H9 (cell line): ENCODE results near the gene SMARCE1. TPM values are rescaled to one million over a fixed set of nuclear protein-coding genes. Genes with fewer than 3 reads are reported as not detected.

Source experiments
- DNase-seq: peaks from one replicate; pipeline ENCODE4 v3.0.0-alpha.2; 2017
- H2AFZ ChIP-seq: one replicate; pipeline ENCODE4 v1.6.1; 2013; ENCODE audit warnings: mild to moderate bottlenecking, low read length, control low read depth, moderate library complexity
- H2AK5ac ChIP-seq: 2 replicates; pipeline ENCODE4 v1.6.1; 2013; ENCODE audit warnings: low read length, control low read depth, mixed read lengths; ENCODE audit not compliant: insufficient read length
- H2BK120ac ChIP-seq: one replicate; pipeline ENCODE4 v1.6.1; 2013; ENCODE audit warnings: low read depth, mild to moderate bottlenecking, low read length, control low read depth, inconsistent platforms; ENCODE audit not compliant: poor library complexity, severe bottlenecking
- H2BK12ac ChIP-seq: 2 replicates; pipeline ENCODE4 v1.6.1; 2013; ENCODE audit warnings: low read length, control low read depth, mixed read lengths, low read depth; ENCODE audit not compliant: insufficient read length
- H2BK15ac ChIP-seq: 2 replicates; pipeline ENCODE4 v1.6.1; 2013; ENCODE audit warnings: low read depth, low read length, control low read depth
- H2BK20ac ChIP-seq: one replicate; pipeline ENCODE4 v1.6.1; 2013; ENCODE audit warnings: low read depth, mild to moderate bottlenecking, low read length, control low read depth, inconsistent platforms; ENCODE audit not compliant: poor library complexity, severe bottlenecking
- H2BK5ac ChIP-seq: 2 replicates; pipeline ENCODE4 v1.6.1; 2013; ENCODE audit warnings: low read length, control low read depth, mixed read lengths; ENCODE audit not compliant: insufficient read length
- H3K14ac ChIP-seq: 2 replicates; pipeline ENCODE4 v1.6.1; 2013; ENCODE audit warnings: low read length, control low read depth; ENCODE audit not compliant: insufficient read depth
- H3K18ac ChIP-seq: 2 replicates; pipeline ENCODE4 v1.6.1; 2013; ENCODE audit warnings: low read depth, mild to moderate bottlenecking, mixed read lengths, low read length, control low read depth; ENCODE audit not compliant: insufficient read length
- H3K23ac ChIP-seq: 2 replicates; pipeline ENCODE4 v1.6.1; 2013; ENCODE audit warnings: low read length, control low read depth, mixed read lengths, low read depth; ENCODE audit not compliant: insufficient read length
- H3K23me2 ChIP-seq: 2 replicates; pipeline ENCODE4 v1.6.1; 2013; ENCODE audit warnings: low read depth, mild to moderate bottlenecking, mixed read lengths, low read length, control low read depth; ENCODE audit not compliant: insufficient read length, poor library complexity, severe bottlenecking
- H3K27ac ChIP-seq: 2 replicates; pipeline ENCODE4 v1.5.1; 2013; ENCODE audit warnings: low read length, control low read depth, mixed read lengths, low read depth; ENCODE audit not compliant: insufficient read length
- H3K27me3 ChIP-seq: 2 replicates; pipeline ENCODE4 v1.6.1; 2013; ENCODE audit warnings: low read length, control low read depth, inconsistent platforms; ENCODE audit not compliant: insufficient read depth
- H3K4ac ChIP-seq: 2 replicates; pipeline ENCODE4 v1.6.1; 2013; ENCODE audit warnings: low read depth, mild to moderate bottlenecking, control low read depth, inconsistent platforms, low read length, moderate library complexity
- H3K4me1 ChIP-seq: 2 replicates; pipeline ENCODE4 v1.6.1; 2013; ENCODE audit warnings: low read length, control low read depth, inconsistent platforms; ENCODE audit not compliant: insufficient read depth
- H3K4me2 ChIP-seq: 2 replicates; pipeline ENCODE4 v1.6.1; 2013; ENCODE audit warnings: low read length, control low read depth, mixed read lengths; ENCODE audit not compliant: insufficient read length, insufficient read depth
- H3K56ac ChIP-seq: 2 replicates; pipeline ENCODE4 v1.6.1; 2013; ENCODE audit warnings: low read depth, mild to moderate bottlenecking, mixed read lengths, low read length, control low read depth; ENCODE audit not compliant: insufficient read length
- H3K79me1 ChIP-seq: 2 replicates; pipeline ENCODE4 v1.6.1; 2013; ENCODE audit warnings: low read depth, mild to moderate bottlenecking, moderate library complexity, low read length, control low read depth, inconsistent platforms; ENCODE audit not compliant: insufficient read depth, poor library complexity, severe bottlenecking
- H3K79me2 ChIP-seq: 2 replicates; pipeline ENCODE4 v1.6.1; 2013; ENCODE audit warnings: low read length, control low read depth, inconsistent platforms; ENCODE audit not compliant: insufficient read depth
- H3K9ac ChIP-seq: 2 replicates; pipeline ENCODE4 v1.6.1; 2013; ENCODE audit warnings: low read length, control low read depth, mixed read lengths; ENCODE audit not compliant: insufficient read length; ENCODE audit errors: extremely low read depth
- H3K9me3 ChIP-seq: one replicate; pipeline ENCODE4 v1.6.1; 2013; ENCODE audit warnings: low read depth, low read length, inconsistent platforms; ENCODE audit not compliant: control insufficient read depth
- H3T11ph ChIP-seq: one replicate; pipeline ENCODE4 v1.6.1; 2013; ENCODE audit warnings: mild to moderate bottlenecking, low read length, control low read depth, inconsistent platforms
- H4K20me1 ChIP-seq: one replicate; pipeline ENCODE4 v1.6.1; 2013; ENCODE audit not compliant: control insufficient read depth, insufficient read length, insufficient read depth
- H4K5ac ChIP-seq: 2 replicates; pipeline ENCODE4 v1.6.1; 2013; ENCODE audit warnings: low read depth, mild to moderate bottlenecking, mixed read lengths, low read length, control low read depth; ENCODE audit not compliant: insufficient read length
- H4K8ac ChIP-seq: replicated peaks from 2 replicates; pipeline ENCODE4 v1.6.1; 2013; ENCODE audit warnings: low read length, control low read depth, mixed read lengths, low read depth; ENCODE audit not compliant: insufficient read length
- H4K91ac ChIP-seq: 2 replicates; pipeline ENCODE4 v1.6.1; 2013; ENCODE audit warnings: low read depth, mild to moderate bottlenecking, moderate library complexity, mixed read lengths, low read length, control low read depth; ENCODE audit not compliant: insufficient read length
- H3K27ac Mint-ChIP-seq, 3 experiments: 2 replicates in 2 of 3; 3 replicates in 1 of 3; pipeline ENCODE4 v1.8.0; 2020 to 2021; ENCODE audit warnings: mixed read lengths in 3 of 3, mild to moderate bottlenecking in 1 of 3, moderate library complexity in 1 of 3
- H3K27me3 Mint-ChIP-seq: 2 replicates; pipeline ENCODE4 v1.8.0; 2021; ENCODE audit warnings: low read depth, mild to moderate bottlenecking, moderate library complexity, mixed read lengths
- H3K36me3 Mint-ChIP-seq, 3 experiments: 2 replicates in 2 of 3; 3 replicates in 1 of 3; pipeline ENCODE4 v1.8.0; 2020 to 2021; ENCODE audit warnings: low read depth in 3 of 3, mixed read lengths in 3 of 3; ENCODE audit not compliant: insufficient read depth in 1 of 3
- H3K4me1 Mint-ChIP-seq, 2 experiments: 2 replicates each; pipeline ENCODE4 v1.8.0; 2020; ENCODE audit warnings: mixed read lengths in 2 of 2
- H3K4me3 Mint-ChIP-seq, 2 experiments: 2 replicates in 1 of 2; 3 replicates in 1 of 2; pipeline ENCODE4 v1.8.0; 2020 to 2021; ENCODE audit warnings: mild to moderate bottlenecking in 2 of 2, mixed read lengths in 2 of 2, moderate library complexity in 1 of 2
- H3K9me3 Mint-ChIP-seq, 2 experiments: 2 replicates in 1 of 2; 3 replicates in 1 of 2; pipeline ENCODE4 v1.8.0; 2020; ENCODE audit warnings: mild to moderate bottlenecking in 2 of 2, mixed read lengths in 2 of 2, moderate library complexity in 1 of 2
- CTCF ChIP-seq: fragments of 200-600 bp; sonication (generic); conservative IDR thresholded peaks from 3 replicates; pipeline ENCODE4 v1.8.0; 2021; ENCODE audit warnings: antibody characterized with exemption, mild to moderate bottlenecking
- WGBS: extraction: QIAGEN DNeasy Blood & Tissue Kit; methylation state at CpG from one replicate; pipeline ENCODE4 v1.1.7; 2013; ENCODE audit warnings: missing lambda C conversion rate, low lambda C conversion rate, mixed read lengths; ENCODE audit not compliant: insufficient read length; ENCODE audit errors: extremely low coverage; 5-methylcytosine and 5-hydroxymethylcytosine counted together
- total RNA-seq: library from RNA; stranded (reverse); gene quantifications from 2 replicates; pipeline ENCODE4 v1.2.1, GENCODE V29; 2021

The SMARCE1 gene
- total RNA-seq, 1 experiment from 2014 or later = 122 TPM

GRCh38 chr17:40623419-40624210 is 24.0 kb downstream of the SMARCE1 start:
- H2BK15ac ChIP-seq = no peak overlapping the region
- H2BK20ac ChIP-seq = no peak overlapping the region
- no peak overlapping the region for H3K18ac ChIP-seq
- no peak overlapping the region for H4K5ac ChIP-seq
- H3K36me3 Mint-ChIP-seq = peaks cover under 1 to 8% (median 5%) of the 10 kb centered on the region in 3 experiments; a peak in 5 of 7 replicates
- H3T11ph ChIP-seq = no peak overlapping the region
- peaks cover 4 to 7% of the 10 kb centered on the region in 2 experiments; a peak in 3 of 4 replicates for H3K4me1 Mint-ChIP-seq
- H3K27me3 ChIP-seq = no peaks in the 10 kb centered on the region
- no peak overlapping the region for H3K56ac ChIP-seq
- no peak overlapping the region for H3K27ac Mint-ChIP-seq
- H2BK12ac ChIP-seq = no peak overlapping the region
- H3K27me3 Mint-ChIP-seq = no peaks in the 10 kb centered on the region; the same call in none of the 2 replicates
- no peak overlapping the region for H2BK5ac ChIP-seq
- no peak overlapping the region for H3K23ac ChIP-seq
- H3K14ac ChIP-seq = no peak overlapping the region
- no peaks in the 10 kb centered on the region for H4K20me1 ChIP-seq
- no peak overlapping the region for H2AFZ ChIP-seq
- no peak for DNase-seq
- TF ChIP-seq CTCF = no peak
- H3K4me1 ChIP-seq = no peaks in the 10 kb centered on the region
- H3K23me2 ChIP-seq = no peaks in the 10 kb centered on the region
- no peak overlapping the region for H3K4ac ChIP-seq
- H3K79me2 ChIP-seq = no peaks in the 10 kb centered on the region
- no peak overlapping the region for H3K27ac ChIP-seq
- WGBS = no CpG with 5 or more reads among the region's 12 CpGs
- H3K4me2 ChIP-seq = no peak overlapping the region
- H3K9me3 Mint-ChIP-seq = no peaks in the 10 kb centered on the region
- no peak overlapping the region for H4K8ac ChIP-seq
- no peaks in the 10 kb centered on the region for H3K79me1 ChIP-seq
- no peak overlapping the region for H3K9ac ChIP-seq
- no peak overlapping the region for H2AK5ac ChIP-seq
- no peak overlapping the region for H3K4me3 Mint-ChIP-seq
- H4K91ac ChIP-seq = no peak overlapping the region
- H3K9me3 ChIP-seq = no peaks in the 10 kb centered on the region
- H2BK120ac ChIP-seq = no peak overlapping the region
